Measurements from ENCODE around the gene C1QTNF6.

- no peak for TF ChIP-seq POLR2A (IDR thresholded peaks at IDR 0.05)
- no peak for TF ChIP-seq CTCF (IDR thresholded peaks at IDR 0.05)
- TF ChIP-seq POLR2AphosphoS5 (IDR thresholded peaks at IDR 0.05) = no peak
Observed at GRCh38 chr22:37220543-37220981, 32.5 kb upstream of the C1QTNF6 start.
